ENCODE data around the gene COL4A1. TPM values are rescaled to one million over a fixed set of nuclear protein-coding genes. Genes with fewer than 3 reads are reported as not detected.

Gene COL4A1
- total RNA-seq, 1 donor from 2014 or later = not detected

GRCh38 chr13:110281736-110282135, 25.2 kb downstream of the COL4A1 start:
- H3K4me3 Mint-ChIP-seq = no peak overlapping the region
- H3K4me1 Mint-ChIP-seq = no peaks in the 10 kb centered on the region
- no peak for DNase-seq
- intact Hi-C loops (cut with micrococcal nuclease) = no loop called here
- no peak overlapping the region for H3K27ac Mint-ChIP-seq
- H3K9me3 Mint-ChIP-seq = no peaks in the 10 kb centered on the region
- H3K36me3 Mint-ChIP-seq (ENCODE audit: low read depth) = peaks cover 1% of the 10 kb centered on the region
- H3K27me3 Mint-ChIP-seq = peaks cover 3% of the 10 kb centered on the region

- Mint-ChIP-seq H3K4me1 (no peaks in the 10 kb centered on the region), H3K9me3 (no peaks in the 10 kb centered on the region), H3K36me3 (ENCODE audit: low read depth) (peaks cover 1% of the 10 kb centered on the region), H3K27me3 (peaks cover 3% of the 10 kb centered on the region), H3K27ac (no peak overlapping the region), H3K4me3 (no peak overlapping the region)
- intact Hi-C loops (cut with micrococcal nuclease) = no loop called here
- no peak for DNase-seq
Observed at GRCh38 chr13:110280985-110281688, 25.8 kb downstream of the COL4A1 start.

GRCh38 chr13:110280231-110280813, 26.6 kb downstream of the COL4A1 start:
- Mint-ChIP-seq H3K9me3 (no peaks in the 10 kb centered on the region), H3K4me3 (no peak overlapping the region)
- no peak for DNase-seq

GRCh38 chr13:110279684-110280083, 27.3 kb downstream of the COL4A1 start:
- intact Hi-C loops (cut with micrococcal nuclease) = no loop called here
- DNase-seq = no peak
- no peaks in the 10 kb centered on the region for H3K9me3 Mint-ChIP-seq
- peaks cover 1% of the 10 kb centered on the region for H3K36me3 Mint-ChIP-seq (ENCODE audit: low read depth)
- H3K4me3 Mint-ChIP-seq = no peak overlapping the region
- peaks cover 3% of the 10 kb centered on the region for H3K27me3 Mint-ChIP-seq
- no peak overlapping the region for H3K27ac Mint-ChIP-seq
- H3K4me1 Mint-ChIP-seq = no peaks in the 10 kb centered on the region

More at GRCh38 chr13:110280231-110280813, 26.6 kb downstream of the COL4A1 start:
- H3K27me3 Mint-ChIP-seq = peaks cover 3% of the 10 kb centered on the region
- H3K27ac Mint-ChIP-seq = no peak overlapping the region
- H3K4me1 Mint-ChIP-seq = no peaks in the 10 kb centered on the region
- H3K36me3 Mint-ChIP-seq (ENCODE audit: low read depth) = peaks cover 1% of the 10 kb centered on the region
- intact Hi-C loops (cut with micrococcal nuclease) = no loop called here

GRCh38 chr13:110278859-110279258, 28.1 kb downstream of the COL4A1 start:
- no peak overlapping the region for H3K27ac Mint-ChIP-seq
- H3K9me3 Mint-ChIP-seq = no peaks in the 10 kb centered on the region
- intact Hi-C loops (cut with micrococcal nuclease) = no loop called here
- H3K27me3 Mint-ChIP-seq = no peaks in the 10 kb centered on the region
- H3K4me3 Mint-ChIP-seq = no peak overlapping the region
- no peak for DNase-seq
- H3K4me1 Mint-ChIP-seq = no peaks in the 10 kb centered on the region
- H3K36me3 Mint-ChIP-seq (ENCODE audit: low read depth) = peaks cover 1% of the 10 kb centered on the region

GRCh38 chr13:110277357-110277975, 29.5 kb downstream of the COL4A1 start:
- H3K4me1 Mint-ChIP-seq = no peaks in the 10 kb centered on the region

GRCh38 chr13:110276553-110276950, 30.4 kb downstream of the COL4A1 start:
- intact Hi-C loops (cut with micrococcal nuclease) = no loop called here
- no peak overlapping the region for H3K4me3 Mint-ChIP-seq
- peaks cover 1% of the 10 kb centered on the region for H3K36me3 Mint-ChIP-seq (ENCODE audit: low read depth)
- no peak for DNase-seq
- no peaks in the 10 kb centered on the region for H3K9me3 Mint-ChIP-seq
- H3K4me1 Mint-ChIP-seq = no peaks in the 10 kb centered on the region
- H3K27ac Mint-ChIP-seq = no peak overlapping the region
- peaks cover 2% of the 10 kb centered on the region for H3K27me3 Mint-ChIP-seq

More at GRCh38 chr13:110277357-110277975, 29.5 kb downstream of the COL4A1 start:
- no peaks in the 10 kb centered on the region for H3K9me3 Mint-ChIP-seq
- H3K27me3 Mint-ChIP-seq = peaks cover 1% of the 10 kb centered on the region
- intact Hi-C loops (cut with micrococcal nuclease) = no loop called here
- peaks cover 1% of the 10 kb centered on the region for H3K36me3 Mint-ChIP-seq (ENCODE audit: low read depth)
- H3K27ac Mint-ChIP-seq = no peak overlapping the region
- DNase-seq = no peak
- H3K4me3 Mint-ChIP-seq = no peak overlapping the region

GRCh38 chr13:110275931-110276552, 30.9 kb downstream of the COL4A1 start:
- Mint-ChIP-seq H3K4me3 (no peak overlapping the region), H3K9me3 (no peaks in the 10 kb centered on the region), H3K36me3 (ENCODE audit: low read depth) (no peaks in the 10 kb centered on the region), H3K27me3 (peaks cover 2% of the 10 kb centered on the region), H3K4me1 (no peaks in the 10 kb centered on the region), H3K27ac (no peak overlapping the region)
- intact Hi-C loops (cut with micrococcal nuclease) = no loop called here
- DNase-seq = no peak

GRCh38 chr13:110274687-110275086, 32.3 kb downstream of the COL4A1 start:
- Mint-ChIP-seq H3K4me1 (no peaks in the 10 kb centered on the region), H3K4me3 (no peak overlapping the region), H3K27me3 (peaks cover 4% of the 10 kb centered on the region), H3K36me3 (ENCODE audit: low read depth) (no peaks in the 10 kb centered on the region), H3K9me3 (no peaks in the 10 kb centered on the region), H3K27ac (no peak overlapping the region)
- no peak for DNase-seq
- intact Hi-C loops (cut with micrococcal nuclease) = no loop called here

GRCh38 chr13:110273254-110273653, 33.7 kb downstream of the COL4A1 start:
- DNase-seq = no peak
- no peaks in the 10 kb centered on the region for H3K9me3 Mint-ChIP-seq
- H3K4me3 Mint-ChIP-seq = no peak overlapping the region
- no peak overlapping the region for H3K27ac Mint-ChIP-seq
- peaks cover 4% of the 10 kb centered on the region for H3K27me3 Mint-ChIP-seq
- H3K36me3 Mint-ChIP-seq (ENCODE audit: low read depth) = no peaks in the 10 kb centered on the region
- intact Hi-C loops (cut with micrococcal nuclease) = no loop called here
- no peaks in the 10 kb centered on the region for H3K4me1 Mint-ChIP-seq

GRCh38 chr13:110272651-110273050, 34.3 kb downstream of the COL4A1 start:
- no peaks in the 10 kb centered on the region for H3K4me1 Mint-ChIP-seq
- intact Hi-C loops (cut with micrococcal nuclease) = no loop called here
- no peak for DNase-seq
- peaks cover 4% of the 10 kb centered on the region for H3K27me3 Mint-ChIP-seq
- H3K27ac Mint-ChIP-seq = no peak overlapping the region
- no peaks in the 10 kb centered on the region for H3K36me3 Mint-ChIP-seq (ENCODE audit: low read depth)
- H3K9me3 Mint-ChIP-seq = no peaks in the 10 kb centered on the region
- no peak overlapping the region for H3K4me3 Mint-ChIP-seq

GRCh38 chr13:110272227-110272626, 34.7 kb downstream of the COL4A1 start:
- peaks cover 4% of the 10 kb centered on the region for H3K27me3 Mint-ChIP-seq

GRCh38 chr13:110271313-110271712, 35.6 kb downstream of the COL4A1 start:
- no peaks in the 10 kb centered on the region for H3K36me3 Mint-ChIP-seq (ENCODE audit: low read depth)
- no peaks in the 10 kb centered on the region for H3K4me1 Mint-ChIP-seq
- intact Hi-C loops (cut with micrococcal nuclease) = no loop called here
- DNase-seq = no peak
- no peak overlapping the region for H3K27ac Mint-ChIP-seq
- no peaks in the 10 kb centered on the region for H3K9me3 Mint-ChIP-seq
- H3K27me3 Mint-ChIP-seq = peaks cover 6% of the 10 kb centered on the region
- no peak overlapping the region for H3K4me3 Mint-ChIP-seq

More at GRCh38 chr13:110272227-110272626, 34.7 kb downstream of the COL4A1 start:
- no peak for DNase-seq
- intact Hi-C loops (cut with micrococcal nuclease) = no loop called here
- H3K27ac Mint-ChIP-seq = no peak overlapping the region
- H3K9me3 Mint-ChIP-seq = no peaks in the 10 kb centered on the region
- no peaks in the 10 kb centered on the region for H3K4me1 Mint-ChIP-seq
- no peak overlapping the region for H3K4me3 Mint-ChIP-seq
- no peaks in the 10 kb centered on the region for H3K36me3 Mint-ChIP-seq (ENCODE audit: low read depth)

GRCh38 chr13:110270507-110270906, 36.5 kb downstream of the COL4A1 start:
- no peak overlapping the region for H3K27ac Mint-ChIP-seq
- H3K9me3 Mint-ChIP-seq = no peaks in the 10 kb centered on the region
- H3K4me3 Mint-ChIP-seq = no peak overlapping the region
- intact Hi-C loops (cut with micrococcal nuclease) = no loop called here
- no peaks in the 10 kb centered on the region for H3K4me1 Mint-ChIP-seq
- no peak for DNase-seq
- peaks cover 7% of the 10 kb centered on the region for H3K27me3 Mint-ChIP-seq
- no peaks in the 10 kb centered on the region for H3K36me3 Mint-ChIP-seq (ENCODE audit: low read depth)
